ENCODE measurements around the gene WNT9A.

DNA sequence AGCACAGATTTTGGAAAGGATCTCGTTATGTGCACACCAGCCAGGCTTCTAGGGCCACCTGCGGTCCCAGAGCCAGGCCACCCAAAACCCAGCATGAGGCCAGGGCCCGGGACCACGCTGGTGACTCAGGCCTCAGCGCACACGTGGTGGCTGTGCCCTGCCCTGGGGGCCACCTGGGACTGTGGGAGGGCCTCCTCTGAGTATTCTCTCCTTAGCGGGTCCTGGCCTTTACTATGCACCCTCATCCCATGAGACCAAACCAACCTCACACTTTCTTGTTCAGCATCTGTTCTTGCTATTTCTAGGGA lies 9.9 kb downstream of the WNT9A start:
- TF ChIP-seq NFIC (IDR thresholded peaks at IDR 0.05; ENCODE audit: borderline replicate concordance) (no peak), FOSL2 (IDR thresholded peaks at IDR 0.05; ENCODE audit: borderline replicate concordance, low read depth) (no peak)
- TF ChIP-seq, protein P1, sequence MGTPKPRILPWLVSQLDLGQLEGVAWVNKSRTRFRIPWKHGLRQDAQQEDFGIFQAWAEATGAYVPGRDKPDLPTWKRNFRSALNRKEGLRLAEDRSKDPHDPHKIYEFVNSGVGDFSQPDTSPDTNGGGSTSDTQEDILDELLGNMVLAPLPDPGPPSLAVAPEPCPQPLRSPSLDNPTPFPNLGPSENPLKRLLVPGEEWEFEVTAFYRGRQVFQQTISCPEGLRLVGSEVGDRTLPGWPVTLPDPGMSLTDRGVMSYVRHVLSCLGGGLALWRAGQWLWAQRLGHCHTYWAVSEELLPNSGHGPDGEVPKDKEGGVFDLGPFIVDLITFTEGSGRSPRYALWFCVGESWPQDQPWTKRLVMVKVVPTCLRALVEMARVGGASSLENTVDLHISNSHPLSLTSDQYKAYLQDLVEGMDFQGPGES (IDR thresholded peaks at IDR 0.05; ENCODE audit: low read depth, low read length): no peak

Data from SK-N-SH (cell line).